Suprapubic skin (tissue), 4 donors: ENCODE results near the gene PRPSAP1. TPM values are rescaled to one million over a fixed set of nuclear protein-coding genes. Genes with fewer than 3 reads are reported as not detected.

Source experiments
- DNase-seq, 2 donors: peaks; one replicate each; pipeline ENCODE4 v3.0.0-alpha.2; 2019; ENCODE audit warnings: low spot score in 2 of 2
- H3K27ac ChIP-seq: fragments of 200-600 bp; sonication (generic); one replicate; pipeline ENCODE4 v1.5.1; 2019
- H3K27me3 ChIP-seq: fragments of 200-600 bp; sonication (generic); one replicate; pipeline ENCODE4 v1.5.1; 2019
- H3K36me3 ChIP-seq: fragments of 200-600 bp; sonication (generic); one replicate; pipeline ENCODE4 v1.5.1; 2019
- H3K4me1 ChIP-seq: fragments of 200-600 bp; sonication (generic); one replicate; pipeline ENCODE4 v1.5.1; 2019
- H3K4me3 ChIP-seq: fragments of 200-600 bp; sonication (generic); one replicate; pipeline ENCODE4 v1.5.1; 2019; ENCODE audit warnings: mild to moderate bottlenecking
- H3K9me3 ChIP-seq: fragments of 200-600 bp; sonication (generic); one replicate; pipeline ENCODE4 v1.5.1; 2019
- CTCF ChIP-seq, 2 donors: fragments of 200-600 bp in 1 of 2; fragments of 450-650 bp in 1 of 2; sonication (generic) in 1 of 2; IDR thresholded peaks; one replicate each; pipeline ENCODE4 v1.5.1; 2016 to 2019; ENCODE audit warnings: antibody characterized with exemption in 2 of 2, mild to moderate bottlenecking in 1 of 2, moderate library complexity in 1 of 2
- EP300 ChIP-seq: sonication (generic); formaldehyde crosslinking; IDR thresholded peaks from one replicate; pipeline ENCODE4 v1.6.1; 2017; ENCODE audit warnings: antibody characterized with exemption
- POLR2A ChIP-seq, 2 donors: fragments of 450-650 bp; IDR thresholded peaks; one replicate each; pipeline ENCODE4 v1.6.1; 2017; ENCODE audit warnings: antibody characterized with exemption in 2 of 2, mild to moderate bottlenecking in 2 of 2, moderate library complexity in 2 of 2
- POLR2AphosphoS5 ChIP-seq, 3 donors: sonication (generic); formaldehyde crosslinking; IDR thresholded peaks; one replicate each; pipeline ENCODE4 v1.6.1; 2017; ENCODE audit warnings: antibody characterized with exemption in 3 of 3
- WGBS: methylation state at CpG from one replicate; pipeline ENCODE4 v1.1.5; 2018; 5-methylcytosine and 5-hydroxymethylcytosine counted together
- total RNA-seq, 4 donors: library from RNA; depleted of rRNA; stranded (reverse); fragments of >200 nt; gene quantifications; one replicate each; pipeline ENCODE4 v1.1.0, GENCODE V29; 2016

PRPSAP1 gene
- total RNA-seq, 4 donors from 2014 or later: 47.3 to 83.9 (median 63.8) TPM

DNA sequence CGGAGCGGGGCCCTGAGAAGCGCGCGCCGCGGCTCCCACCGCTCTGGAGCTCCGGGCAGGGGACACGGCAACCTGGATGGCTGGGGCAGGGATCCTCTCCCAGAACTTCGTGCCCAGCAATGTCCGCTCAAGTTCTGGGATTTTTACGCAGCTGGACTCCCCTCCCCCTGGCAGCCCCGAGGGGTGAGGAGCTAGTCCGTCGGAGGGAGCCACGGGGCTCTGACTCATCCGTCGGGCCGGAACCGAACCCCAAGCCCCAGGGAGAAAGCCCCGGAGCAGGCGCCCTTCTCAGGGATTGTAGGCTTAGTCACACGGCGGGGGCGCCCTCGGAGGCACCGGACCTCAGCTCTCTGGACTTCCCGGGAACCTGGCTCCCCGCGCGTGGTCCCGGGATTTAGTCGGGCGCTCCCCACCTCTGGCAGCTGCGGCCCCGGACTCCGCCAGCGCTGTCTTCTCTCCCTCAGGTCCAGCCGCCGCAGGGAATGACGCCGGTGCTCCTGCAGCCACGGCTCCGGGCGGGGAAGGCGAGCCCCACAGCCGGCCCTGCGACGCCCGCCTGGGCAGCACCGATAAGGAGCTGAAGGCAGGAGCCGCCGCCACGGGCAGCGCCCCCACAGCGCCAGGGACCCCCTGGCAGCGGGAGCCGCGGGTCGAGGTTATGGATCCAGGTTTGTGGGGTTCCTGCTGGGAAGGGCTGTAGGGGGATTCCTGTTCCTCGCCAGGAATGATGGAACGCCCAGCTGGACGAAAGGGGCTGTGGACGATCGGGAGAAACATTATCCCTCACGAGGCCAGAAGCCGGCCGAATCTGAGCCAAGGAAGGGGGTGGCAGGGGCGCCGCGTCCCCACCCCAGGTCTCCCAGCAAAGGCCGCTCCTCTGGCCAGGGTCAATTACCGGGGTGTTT lies 31.5 kb upstream of the PRPSAP1 start:
- no peaks in the 10 kb centered on the region for H3K27me3 ChIP-seq
- peak overlapping the region; percentile 60 for H3K4me3 ChIP-seq
- H3K9me3 ChIP-seq: no peaks in the 10 kb centered on the region
- TF ChIP-seq POLR2A (IDR thresholded peaks at IDR 0.05) (no peak), POLR2AphosphoS5 (IDR thresholded peaks at IDR 0.05) (no peak), CTCF (IDR thresholded peaks at IDR 0.05) (no peak), EP300 (no peak)
- H3K4me1 ChIP-seq: peaks cover 53% of the 10 kb centered on the region
- H3K27ac ChIP-seq: peak overlapping the region; percentile 91
- peak in 1 of 2 donors; percentile 86 for DNase-seq
- H3K36me3 ChIP-seq: peaks cover 3% of the 10 kb centered on the region
- 0% methylated on average over 21 of the region's 74 CpGs for WGBS

DNA sequence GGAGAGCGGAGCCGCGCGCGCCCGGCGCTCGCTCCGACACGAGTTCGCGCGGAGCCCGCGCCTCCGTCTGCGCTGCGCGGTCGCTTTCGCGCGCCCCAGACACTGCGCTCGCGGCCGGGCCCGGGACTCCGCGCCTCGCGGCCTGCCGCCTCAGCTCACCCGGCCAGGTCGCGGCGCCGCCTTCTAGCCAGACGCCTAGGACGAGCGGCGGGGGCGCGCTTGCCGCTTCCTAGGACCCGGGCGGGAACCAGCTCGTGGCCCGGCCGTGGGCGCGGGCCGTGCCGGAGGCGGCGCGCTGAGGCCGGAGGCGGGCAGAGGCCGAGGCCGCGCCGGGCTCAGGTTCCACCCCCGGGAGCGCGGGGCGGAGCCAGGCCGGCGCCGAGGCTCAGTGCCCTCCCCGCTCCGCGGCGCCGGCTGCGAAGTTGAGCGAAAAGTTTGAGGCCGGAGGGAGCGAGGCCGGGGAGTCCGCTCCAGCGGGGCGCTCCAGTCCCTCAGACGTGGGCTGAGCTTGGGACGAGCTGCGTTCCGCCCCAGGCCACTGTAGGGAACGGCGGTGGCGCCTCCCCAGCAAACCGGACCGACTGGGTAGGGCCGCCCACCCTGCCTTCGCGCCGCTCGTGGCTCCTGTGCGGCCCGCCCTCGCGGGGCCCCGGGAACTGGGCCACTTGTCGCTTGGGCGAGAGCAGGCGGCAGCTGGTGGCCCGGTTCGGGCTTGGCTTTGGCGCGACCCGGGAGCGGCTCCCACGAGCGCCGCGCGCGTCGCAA lies 30.7 kb upstream of the PRPSAP1 start, which contains the start of gene SPHK1:
Gene SPHK1 (plus strand): TSS at position 388 of the 765 bp plus-strand sequence. CDS start 1,036 bp downstream, outside the sequence.
- H3K27me3 ChIP-seq: no peaks in the 10 kb centered on the region
- DNase-seq: no peak
- H3K27ac ChIP-seq: peak within 1 kb of the TSS; percentile 91
- WGBS: no CpG with 5 or more reads among the region's 118 CpGs
- H3K4me3 ChIP-seq: peak within 1 kb of the TSS; percentile 60
- TF ChIP-seq POLR2A (IDR thresholded peaks at IDR 0.05): peak in 1 of 2 donors; percentile 39
- TF ChIP-seq EP300: no peak
- TF ChIP-seq POLR2AphosphoS5 (IDR thresholded peaks at IDR 0.05): no peak
- peaks cover 53% of the 10 kb centered on the region for H3K4me1 ChIP-seq
- no peaks in the 10 kb centered on the region for H3K9me3 ChIP-seq
- H3K36me3 ChIP-seq: no peaks in the 10 kb centered on the region

DNA sequence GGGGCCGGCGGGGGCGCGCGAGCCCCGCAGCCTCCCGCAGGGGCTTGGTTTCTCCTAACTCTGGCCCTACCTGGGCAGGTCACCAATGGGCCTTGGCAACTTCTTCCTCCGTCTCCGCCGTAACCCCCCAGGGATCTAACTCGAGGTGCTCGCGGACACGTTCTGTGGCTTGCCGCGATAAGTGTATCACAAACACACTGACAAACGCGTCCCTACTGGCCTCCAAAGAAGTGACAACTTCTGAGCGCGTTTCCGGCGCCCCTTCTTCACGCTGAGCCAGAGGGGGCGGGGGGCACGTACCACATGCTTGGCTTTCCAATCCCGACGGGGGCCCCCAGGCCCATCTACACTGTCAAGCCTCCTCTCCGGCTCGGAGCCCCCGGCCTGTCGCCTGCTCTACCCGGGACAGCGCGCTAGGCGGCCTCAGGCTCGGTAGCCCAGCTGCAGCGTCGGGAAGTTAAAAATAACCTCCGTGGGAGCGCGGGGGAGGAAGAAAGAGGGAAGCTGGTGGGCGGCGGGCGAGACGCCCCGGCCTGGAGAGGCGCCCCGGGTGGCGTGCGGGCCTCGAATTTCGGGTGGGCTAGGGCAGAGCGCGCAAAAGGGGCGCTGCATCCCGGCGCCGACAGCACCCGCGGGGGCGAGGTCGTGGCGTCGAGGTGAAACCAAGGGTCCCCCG lies 30.0 kb upstream of the PRPSAP1 start:
- Histone ChIP-seq H3K4me3 (peak overlapping the region; percentile 60), H3K27ac (peak overlapping the region; percentile 91), H3K27me3 (no peaks in the 10 kb centered on the region), H3K9me3 (no peaks in the 10 kb centered on the region), H3K4me1 (peaks cover 54% of the 10 kb centered on the region), H3K36me3 (no peaks in the 10 kb centered on the region)
- peak; percentile 8 to 24 for TF ChIP-seq CTCF (IDR thresholded peaks at IDR 0.05)
- no peak for TF ChIP-seq EP300
- no peak for DNase-seq
- 5% methylated on average over 12 of the region's 65 CpGs for WGBS

- no peaks in the 10 kb centered on the region for H3K36me3 ChIP-seq
- peaks cover 58% of the 10 kb centered on the region for H3K4me1 ChIP-seq
- H3K9me3 ChIP-seq: no peaks in the 10 kb centered on the region
- TF ChIP-seq POLR2A (IDR thresholded peaks at IDR 0.05) (no peak), CTCF (IDR thresholded peaks at IDR 0.05) (no peak), POLR2AphosphoS5 (IDR thresholded peaks at IDR 0.05) (peak in 1 of 3 donors; percentile 28)
- peak overlapping the region; percentile 60 for H3K4me3 ChIP-seq
- no peaks in the 10 kb centered on the region for H3K27me3 ChIP-seq
- under 1% methylated on average over 25 of the region's 80 CpGs for WGBS
- no peak for DNase-seq
- H3K27ac ChIP-seq: peak overlapping the region; percentile 91
Measured at GRCh38 chr17:76382803-76383545, 29.3 kb upstream of the PRPSAP1 start.

GRCh38 chr17:76382351-76382802 lies 28.7 kb upstream of the PRPSAP1 start:
- peaks cover 58% of the 10 kb centered on the region for H3K4me1 ChIP-seq
- no peaks in the 10 kb centered on the region for H3K27me3 ChIP-seq
- 13% methylated on average over 12 of the region's 21 CpGs for WGBS
- DNase-seq: no peak
- H3K27ac ChIP-seq: peak overlapping the region; percentile 91
- H3K4me3 ChIP-seq: peak overlapping the region; percentile 60
- TF ChIP-seq POLR2A (IDR thresholded peaks at IDR 0.05): no peak
- no peak for TF ChIP-seq EP300
- TF ChIP-seq POLR2AphosphoS5 (IDR thresholded peaks at IDR 0.05): no peak
- no peak for TF ChIP-seq CTCF (IDR thresholded peaks at IDR 0.05)
- H3K9me3 ChIP-seq: no peaks in the 10 kb centered on the region
- no peaks in the 10 kb centered on the region for H3K36me3 ChIP-seq
